Mesangial cell (primary cell): ENCODE results near the gene FBXO30. TPM values are rescaled to one million over a fixed set of nuclear protein-coding genes. Genes with fewer than 3 reads are reported as not detected.

Experiments
- total RNA-seq: library from RNA; depleted of rRNA; stranded (reverse); fragments of >200 nt; gene quantifications from 2 replicates; pipeline ENCODE4 v1.2.3, GENCODE V29; 2015

FBXO30 gene
- 4.1 TPM in 2 replicates for total RNA-seq

GRCh38 chr6:145814501-145815308, at the start of gene FBXO30:
Gene FBXO30, minus strand, starts transcription at chr6:145814795. Its CDS starts 8,390 bp downstream, at chr6:145806405.

Other genes with a start within 250 kb of the FBXO30 start
- gene EPM2A, start 79.3 kb downstream of the FBXO30 start, total RNA-seq: 3.3 and 7.9 TPM in 2 replicates
- gene SHPRH, start 149.6 kb upstream of the FBXO30 start, total RNA-seq: 6.1 and 7.0 TPM in 2 replicates
- gene GRM1, start 214.3 kb upstream of the FBXO30 start, total RNA-seq: under 0.01 and 0.25 TPM in 2 replicates